Frontal cortex (tissue), 4 donors: ENCODE measurements around the gene PIEZO2. TPM values are rescaled to one million over a fixed set of nuclear protein-coding genes. Genes with fewer than 3 reads are reported as not detected.

Experiments used
- DNase-seq, 2 donors: peaks; one replicate each; pipeline ENCODE4 v3.0.0; 2012; ENCODE audit warnings: low spot score in 2 of 2
- FAIRE-seq: peaks from 2 replicates; lab custom pipeline; 2012; peaks lifted over from hg19 to GRCh38; lab: Jason Lieb, UNC
- total RNA-seq: library from RNA; depleted of rRNA; stranded (reverse); fragments of >200 nt; gene quantifications from one replicate; pipeline ENCODE4 v1.2.3, GENCODE V29; 2014
- donor health status: control.
- donor health status: control.
- donor health status: control.

PIEZO2 gene
- total RNA-seq, 1 donor from 2014 or later: 2.4 TPM

DNA sequence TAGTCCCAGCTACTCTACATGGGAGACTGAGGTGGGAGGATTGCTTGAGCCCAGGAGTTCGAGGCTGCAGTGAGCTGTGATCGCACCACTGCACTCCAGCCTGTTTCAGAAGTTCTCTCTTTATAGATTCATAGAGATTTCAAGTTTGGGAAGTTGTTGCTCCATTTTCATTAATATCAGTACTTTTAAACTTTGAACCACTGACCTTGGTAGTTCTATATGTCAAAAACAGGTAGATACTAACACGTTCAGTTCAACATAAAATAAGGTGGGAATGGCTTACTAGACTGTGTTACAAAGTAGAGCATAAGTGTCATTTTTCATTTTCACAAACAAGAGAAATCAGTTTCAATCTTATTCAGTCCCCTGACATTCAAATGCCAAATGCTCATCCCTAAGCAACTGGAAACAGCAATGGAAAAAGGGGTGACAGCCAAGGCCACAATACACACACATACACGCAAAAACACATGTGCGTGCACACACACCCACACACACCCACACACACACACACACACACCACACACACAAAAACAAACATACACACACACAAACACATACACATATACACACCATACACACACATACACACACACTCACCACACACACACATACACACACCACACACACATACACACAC, 71.7 kb downstream of the PIEZO2 start:
- DNase-seq (no peak), FAIRE-seq (no peak)

DNA sequence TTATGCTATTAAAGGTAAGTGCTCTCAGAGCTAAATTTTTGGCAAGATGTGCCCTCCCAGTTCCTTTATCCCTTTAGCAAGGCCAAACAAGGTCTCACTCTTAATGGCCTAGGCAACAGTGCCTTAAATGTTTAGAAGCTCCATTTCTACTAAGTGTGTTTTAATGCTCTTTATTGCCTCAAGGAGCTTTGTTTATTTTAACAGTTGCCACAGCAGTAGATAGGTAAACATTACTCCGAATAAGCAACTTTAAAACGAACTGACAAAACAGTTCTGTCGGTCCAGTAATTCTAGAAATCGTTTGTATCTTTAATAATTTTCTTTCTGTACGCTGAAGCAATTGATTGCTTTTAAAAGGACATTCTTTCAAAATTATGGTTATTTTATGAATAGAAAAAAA, 74.5 kb downstream of the PIEZO2 start:
- FAIRE-seq: no peak

DNA sequence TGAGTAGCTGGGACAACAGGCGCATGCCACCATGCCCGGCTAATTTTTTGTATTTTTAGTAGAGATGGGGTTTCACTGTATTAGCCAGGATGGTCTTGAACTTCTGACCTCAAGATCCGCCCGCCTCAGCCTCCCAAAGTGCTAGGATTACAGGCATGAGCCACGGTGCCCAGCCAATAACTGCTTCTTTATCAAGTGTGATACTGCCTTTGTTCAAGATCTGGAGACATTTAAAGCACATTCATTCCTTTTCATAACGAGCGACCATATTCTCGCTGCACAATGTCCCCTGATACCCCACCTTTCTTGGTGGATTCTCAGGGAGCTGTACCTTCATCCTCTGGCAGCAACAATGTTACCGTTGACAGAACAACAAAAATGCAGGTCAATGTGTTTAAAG, 75.4 kb downstream of the PIEZO2 start:
- DNase-seq (no peak), FAIRE-seq (no peak)

More for the DNA sequence above, 74.5 kb downstream of the PIEZO2 start:
- DNase-seq: no peak

DNA sequence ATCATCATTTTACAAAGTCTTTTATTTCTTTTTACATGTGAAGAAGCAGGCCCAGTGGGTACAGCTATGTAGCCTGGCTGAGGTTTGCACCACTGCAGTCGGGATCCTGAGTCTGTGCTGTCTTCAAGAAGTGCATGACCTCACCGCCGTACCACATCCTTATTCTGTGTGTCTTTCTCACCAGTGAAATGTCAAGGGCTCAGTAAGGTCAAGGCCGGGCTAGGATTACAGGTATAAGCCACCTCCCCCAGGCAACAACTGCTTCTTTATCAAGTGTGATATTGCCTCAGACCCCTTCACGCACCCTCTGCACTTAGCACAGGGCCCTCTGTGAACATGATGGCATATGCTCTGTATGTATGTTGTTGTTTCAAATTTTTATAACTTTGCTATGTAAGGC, 76.7 kb downstream of the PIEZO2 start:
- DNase-seq (no peak), FAIRE-seq (no peak)

DNA sequence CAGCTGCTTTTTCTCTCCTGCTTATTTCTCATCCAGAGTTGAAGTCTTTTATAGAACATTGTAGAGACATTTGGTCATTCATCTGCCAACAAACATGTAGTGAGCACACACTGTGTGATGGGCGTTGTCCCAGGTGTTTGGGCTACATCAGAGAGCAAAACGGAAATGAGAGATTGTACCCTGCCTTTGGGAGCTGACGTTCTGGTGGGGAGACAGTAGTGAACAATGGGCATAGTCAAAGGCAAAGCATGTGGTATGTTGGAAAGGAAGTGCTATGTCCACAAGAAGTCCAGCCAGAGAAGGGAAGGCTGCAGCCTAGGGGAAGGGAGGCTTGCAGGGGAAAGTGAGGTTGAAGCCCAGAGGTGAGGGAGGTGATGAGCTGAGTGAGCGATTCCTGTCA, 78.1 kb downstream of the PIEZO2 start:
- DNase-seq (no peak), FAIRE-seq (no peak)

DNA sequence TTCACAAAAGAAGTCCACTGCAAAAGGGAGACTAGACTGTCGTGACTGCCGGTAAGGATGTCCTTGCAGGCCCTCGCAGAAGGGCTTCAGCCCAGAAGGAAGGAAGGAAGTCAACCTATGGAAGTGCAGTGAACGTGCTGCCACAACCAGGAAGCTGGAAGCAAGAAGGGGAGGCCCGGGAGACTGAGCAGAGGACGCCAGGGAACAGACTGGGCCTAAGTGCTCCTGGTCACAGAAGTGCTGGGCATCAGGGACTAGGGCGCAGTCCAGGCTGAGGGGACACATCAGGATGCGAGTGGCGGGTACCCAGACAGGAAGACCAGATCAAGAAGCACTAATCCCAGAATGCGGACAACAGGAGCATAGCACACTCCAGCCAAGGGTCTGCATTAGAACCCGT, 78.8 kb downstream of the PIEZO2 start:
- FAIRE-seq (no peak), DNase-seq (no peak)

DNA sequence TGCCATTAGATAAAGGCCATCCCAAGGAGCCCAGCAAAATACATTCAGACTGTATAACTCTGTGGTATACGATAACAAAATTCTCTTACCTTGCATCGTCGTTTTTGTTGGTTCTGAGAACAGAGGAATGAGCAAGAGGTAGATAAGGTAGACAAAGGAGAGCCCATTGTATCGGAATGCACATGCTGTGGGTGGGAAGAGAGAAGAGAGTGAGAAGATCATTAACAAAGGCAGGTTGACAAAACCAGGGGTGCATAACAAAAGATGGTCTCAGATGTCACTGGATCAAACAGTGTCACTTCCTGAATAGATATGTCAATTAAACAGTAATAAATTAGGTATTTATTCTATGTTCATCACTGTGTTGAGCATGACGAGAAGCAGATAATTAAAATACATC, 83.3 kb downstream of the PIEZO2 start:
- FAIRE-seq: no peak
- no peak for DNase-seq

DNA sequence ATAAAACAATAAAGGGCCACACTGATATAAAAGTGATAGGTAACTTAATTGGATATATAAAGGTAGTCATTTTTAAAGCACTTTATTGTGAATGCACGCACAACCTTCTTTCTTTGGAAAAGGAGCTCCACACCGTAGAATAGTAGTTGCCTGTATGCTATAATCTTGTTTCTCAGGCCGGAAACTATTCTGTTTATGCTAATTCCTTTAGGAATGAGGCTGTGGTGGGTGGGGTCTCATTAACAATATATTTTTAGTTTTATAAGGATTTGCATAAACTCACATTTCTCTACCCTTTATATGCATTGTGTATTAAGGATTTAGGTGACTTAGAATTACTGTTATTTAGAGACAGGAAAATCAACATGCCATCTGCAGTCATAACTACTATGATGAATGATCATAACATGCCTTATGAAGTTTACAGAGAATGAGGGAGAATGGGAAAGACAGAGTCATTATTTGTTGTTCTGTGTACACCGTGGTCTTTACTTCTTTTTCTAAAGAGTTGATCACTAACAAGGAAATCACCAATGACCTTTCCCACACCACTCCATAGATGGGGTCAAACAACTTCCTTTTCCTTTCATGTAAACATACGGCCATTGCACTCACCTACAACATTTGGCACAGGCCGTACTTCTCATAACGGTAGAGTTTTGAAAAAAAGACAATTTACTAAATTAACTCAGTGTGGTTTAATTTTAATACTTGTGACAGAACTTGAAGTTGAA, 84.5 kb downstream of the PIEZO2 start:
- FAIRE-seq (no peak), DNase-seq (no peak)

DNA sequence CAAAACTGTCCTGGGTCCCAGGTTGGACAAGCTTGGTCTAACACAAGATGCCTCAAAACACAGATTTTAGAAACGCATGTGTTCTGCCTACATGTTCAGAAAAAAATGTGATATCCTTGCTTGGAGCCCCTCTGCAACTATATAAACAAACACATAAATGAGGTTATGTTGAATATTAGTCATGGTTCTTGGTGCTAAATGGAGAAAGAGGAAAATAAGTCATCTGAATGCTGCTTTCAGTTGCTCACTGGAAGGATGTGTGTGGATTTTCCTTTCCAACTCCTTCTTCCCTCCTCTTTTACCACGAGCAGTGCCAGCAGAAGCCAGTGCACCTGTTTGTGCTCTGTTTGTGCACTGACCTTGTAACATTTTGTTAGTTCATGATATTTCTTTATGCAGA, 85.3 kb downstream of the PIEZO2 start:
- FAIRE-seq: no peak
- DNase-seq: no peak

DNA sequence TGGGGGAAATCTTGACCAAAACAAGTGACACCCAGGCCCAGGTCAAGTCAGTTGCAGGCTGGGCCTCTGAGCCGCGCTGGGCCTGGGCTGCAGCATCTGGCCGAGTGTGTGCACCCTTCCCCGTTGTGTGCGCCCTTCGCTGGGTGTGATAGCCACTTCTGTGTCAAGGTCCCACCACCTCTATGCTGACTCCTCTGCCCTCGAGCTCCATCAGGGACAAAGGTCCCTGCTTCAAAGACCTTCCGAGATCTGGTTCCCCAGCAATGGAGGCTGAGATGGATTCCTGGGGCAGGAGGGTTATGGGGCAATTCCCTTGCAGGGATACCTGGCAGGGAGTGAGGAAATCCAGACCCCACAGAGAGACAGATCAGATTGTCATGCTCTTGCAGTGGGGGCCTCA, 93.6 kb downstream of the PIEZO2 start:
- DNase-seq: no peak
- FAIRE-seq: no peak

DNA sequence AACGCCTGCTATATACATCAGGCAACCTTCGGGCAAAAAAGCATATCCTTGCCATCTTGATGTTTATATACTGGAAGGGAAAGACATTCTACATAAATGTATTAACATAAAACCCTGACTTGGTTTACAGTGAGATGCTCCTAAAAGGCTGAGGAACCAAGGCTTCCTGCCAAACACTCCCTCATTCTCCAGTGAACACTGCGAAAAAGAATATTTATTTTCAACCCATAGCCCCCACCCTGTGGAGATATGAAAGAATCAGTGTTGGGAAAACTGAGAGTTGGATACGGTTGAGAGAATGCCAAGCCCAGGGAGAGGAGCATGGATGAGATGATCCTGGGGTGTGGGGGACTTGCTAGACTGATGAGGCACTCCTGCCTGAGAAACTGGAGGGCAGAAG, 94.9 kb downstream of the PIEZO2 start:
- no peak for FAIRE-seq
- DNase-seq: no peak

DNA sequence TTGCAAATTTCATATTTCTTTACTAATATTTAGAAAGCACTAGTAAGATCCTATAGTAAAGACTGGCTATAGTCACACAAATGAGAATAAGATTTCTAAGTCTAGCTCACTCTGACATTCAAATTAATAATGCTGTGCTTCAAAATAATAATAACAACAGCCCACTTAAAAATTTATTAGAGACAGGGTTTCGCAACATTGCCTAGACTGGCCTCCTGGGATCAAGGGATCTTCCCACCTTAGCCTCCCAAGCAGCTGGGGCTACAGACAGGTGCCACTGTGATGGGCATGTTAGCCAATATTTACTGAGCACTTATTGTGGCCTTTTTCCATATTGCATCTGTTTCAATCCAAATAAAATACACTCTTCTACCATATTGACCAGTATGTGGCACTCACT, 96.1 kb downstream of the PIEZO2 start:
- FAIRE-seq (no peak), DNase-seq (no peak)

DNA sequence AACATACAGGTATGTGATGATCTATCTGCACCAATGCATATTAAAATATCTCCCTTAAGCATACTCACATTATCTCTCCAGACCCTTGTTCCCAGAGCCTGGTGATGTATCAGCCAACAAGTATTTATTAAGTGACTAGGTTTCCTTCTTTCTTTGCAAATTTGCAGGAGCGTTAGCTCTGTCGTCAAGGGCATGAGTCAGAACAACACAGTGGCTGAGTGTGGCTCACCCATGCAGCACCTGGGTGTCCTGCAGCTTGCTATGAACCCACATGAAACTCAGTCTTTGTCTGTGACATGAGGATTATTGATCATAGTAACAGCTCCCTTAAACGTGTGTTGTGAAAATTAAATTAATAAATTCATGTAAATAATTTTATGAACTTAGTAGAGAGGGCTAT, 96.6 kb downstream of the PIEZO2 start:
- FAIRE-seq: no peak

DNA sequence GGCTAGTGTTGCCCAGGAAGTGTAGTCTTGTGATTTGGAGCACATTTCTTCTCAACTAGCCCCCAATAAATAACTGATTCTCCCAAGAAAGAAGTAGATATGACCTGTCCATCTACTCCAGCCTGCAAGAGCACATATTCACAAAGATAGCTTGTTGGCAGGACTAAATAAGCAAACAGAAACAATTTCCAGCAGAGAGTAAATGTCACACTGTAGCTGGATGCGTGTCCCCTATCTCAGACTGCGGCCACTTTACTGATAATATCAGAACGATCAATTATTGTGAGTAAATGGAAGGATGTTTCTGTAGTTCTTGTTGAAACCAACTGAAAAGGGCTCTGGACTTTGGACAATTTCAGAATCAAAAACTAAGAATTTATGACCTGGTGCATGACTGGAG, 97.9 kb downstream of the PIEZO2 start:
- FAIRE-seq (no peak), DNase-seq (no peak)

More for the DNA sequence above, 96.6 kb downstream of the PIEZO2 start:
- no peak for DNase-seq

DNA sequence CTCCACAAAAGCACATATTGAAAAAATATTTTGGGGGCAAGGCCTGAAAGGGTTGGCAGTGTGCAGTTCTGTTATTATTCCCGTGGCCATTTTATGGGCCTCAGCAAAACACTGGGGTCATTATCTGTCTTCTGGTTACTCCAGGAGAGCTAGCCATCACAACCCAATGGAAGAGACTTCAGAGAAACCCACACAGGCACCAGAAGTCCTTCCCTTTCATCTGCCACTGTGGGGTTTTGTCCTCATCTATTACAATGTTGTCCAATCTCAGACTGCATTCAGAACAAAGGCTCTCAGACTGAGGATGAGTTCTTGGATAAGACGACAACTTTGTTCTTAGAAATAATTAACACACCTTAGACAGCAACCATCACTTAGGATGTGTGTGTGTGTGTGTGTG, 98.4 kb downstream of the PIEZO2 start:
- FAIRE-seq: no peak
- DNase-seq: no peak

DNA sequence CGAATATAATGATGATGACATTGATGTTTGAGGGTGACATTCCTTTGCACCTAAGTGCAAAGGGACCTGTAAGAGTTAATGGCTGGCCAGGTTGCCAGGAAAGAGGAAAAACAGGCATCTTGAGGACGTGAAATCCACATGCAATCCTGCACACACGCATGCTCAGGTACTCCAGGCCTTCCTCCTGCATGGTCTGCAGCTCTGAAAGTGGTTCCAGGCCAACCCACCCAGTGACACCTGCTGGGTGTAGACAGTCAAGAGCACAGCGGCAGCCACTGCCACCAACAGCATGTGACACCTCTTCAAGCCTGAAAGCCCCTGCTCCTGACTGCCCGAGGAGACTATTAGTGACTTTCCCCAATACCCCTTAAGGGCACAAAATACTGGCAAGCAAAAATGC, 101.6 kb downstream of the PIEZO2 start:
- no peak for FAIRE-seq

DNA sequence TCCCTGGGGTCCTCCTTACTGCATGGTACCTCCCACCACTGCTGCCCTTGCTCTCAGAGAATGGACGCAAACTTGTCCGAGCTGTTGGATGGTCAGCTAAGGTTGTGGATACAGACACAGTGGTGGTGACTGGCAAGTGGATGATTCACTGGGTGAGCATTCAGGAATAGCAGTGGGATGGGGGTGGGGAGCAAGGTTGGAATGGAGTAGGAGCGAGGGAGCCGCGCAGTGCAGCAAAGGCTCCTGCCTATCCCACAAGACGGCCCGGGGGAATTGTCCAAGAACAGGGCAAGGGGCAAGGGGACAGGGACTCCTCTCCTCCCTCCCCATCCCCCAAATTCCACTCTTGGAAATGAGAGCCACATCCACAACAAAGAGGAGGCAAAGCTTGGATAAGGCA, 102.2 kb downstream of the PIEZO2 start:
- DNase-seq (no peak), FAIRE-seq (no peak)

More for the DNA sequence above, 101.6 kb downstream of the PIEZO2 start:
- no peak for DNase-seq

DNA sequence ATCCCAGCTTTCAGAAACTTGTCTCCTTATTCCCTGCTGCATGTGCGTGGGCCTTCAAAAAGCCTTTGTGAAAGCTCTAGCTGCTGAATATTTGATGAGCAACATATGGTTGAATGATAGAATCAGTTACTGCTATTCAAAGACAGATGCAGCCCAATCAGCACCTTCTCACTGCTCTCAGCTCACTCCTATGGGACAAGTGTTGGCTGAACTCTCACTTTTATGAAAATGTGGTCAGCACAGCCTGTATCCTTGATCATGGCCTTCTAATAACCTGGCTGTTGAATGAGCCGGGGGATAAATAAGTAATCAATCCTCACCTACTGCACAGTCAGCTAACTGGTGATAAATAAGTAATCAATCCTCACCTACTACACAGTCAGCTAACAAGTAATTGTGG, 103.2 kb downstream of the PIEZO2 start:
- DNase-seq (no peak), FAIRE-seq (no peak)

DNA sequence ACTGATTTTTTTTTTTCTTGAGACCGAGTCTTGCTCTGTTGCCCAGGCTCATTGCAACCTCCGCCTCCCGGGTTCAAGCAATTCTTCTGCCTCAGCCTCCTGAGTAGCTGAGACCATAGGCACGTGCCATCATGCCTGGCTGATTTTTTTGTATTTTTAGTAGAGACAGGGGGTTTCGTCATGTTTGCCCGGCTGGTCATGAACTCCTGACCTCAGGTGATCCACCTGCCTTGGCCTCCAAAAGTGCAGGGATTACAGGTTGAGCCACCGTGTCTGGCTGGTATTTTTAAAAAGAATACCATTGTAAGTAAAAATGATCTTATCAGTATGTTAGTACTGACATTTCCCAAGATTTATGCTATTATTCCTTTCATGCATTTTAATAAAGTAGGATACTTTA, 105.7 kb downstream of the PIEZO2 start:
- FAIRE-seq: no peak

DNA sequence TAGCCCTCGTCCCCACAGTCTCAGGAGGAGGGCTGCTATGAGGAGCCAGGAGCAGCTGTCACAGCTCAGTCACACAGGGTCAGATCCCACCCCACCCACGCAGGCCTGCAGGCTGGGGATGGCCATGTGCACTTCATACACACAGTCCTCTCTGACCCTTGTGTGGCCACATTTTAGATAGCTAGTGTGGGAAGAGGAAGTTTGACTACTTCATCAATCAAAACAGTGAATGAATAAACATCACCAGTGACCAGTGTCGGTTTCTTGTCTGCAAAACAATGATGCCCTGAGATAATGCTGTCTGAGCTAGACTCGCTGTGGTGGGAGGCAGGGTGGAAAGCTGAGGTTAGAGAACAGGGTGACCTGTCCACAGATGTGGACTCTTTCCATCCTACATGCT, 107.1 kb downstream of the PIEZO2 start:
- FAIRE-seq (no peak), DNase-seq (no peak)

More for the DNA sequence above, 105.7 kb downstream of the PIEZO2 start:
- no peak for DNase-seq

DNA sequence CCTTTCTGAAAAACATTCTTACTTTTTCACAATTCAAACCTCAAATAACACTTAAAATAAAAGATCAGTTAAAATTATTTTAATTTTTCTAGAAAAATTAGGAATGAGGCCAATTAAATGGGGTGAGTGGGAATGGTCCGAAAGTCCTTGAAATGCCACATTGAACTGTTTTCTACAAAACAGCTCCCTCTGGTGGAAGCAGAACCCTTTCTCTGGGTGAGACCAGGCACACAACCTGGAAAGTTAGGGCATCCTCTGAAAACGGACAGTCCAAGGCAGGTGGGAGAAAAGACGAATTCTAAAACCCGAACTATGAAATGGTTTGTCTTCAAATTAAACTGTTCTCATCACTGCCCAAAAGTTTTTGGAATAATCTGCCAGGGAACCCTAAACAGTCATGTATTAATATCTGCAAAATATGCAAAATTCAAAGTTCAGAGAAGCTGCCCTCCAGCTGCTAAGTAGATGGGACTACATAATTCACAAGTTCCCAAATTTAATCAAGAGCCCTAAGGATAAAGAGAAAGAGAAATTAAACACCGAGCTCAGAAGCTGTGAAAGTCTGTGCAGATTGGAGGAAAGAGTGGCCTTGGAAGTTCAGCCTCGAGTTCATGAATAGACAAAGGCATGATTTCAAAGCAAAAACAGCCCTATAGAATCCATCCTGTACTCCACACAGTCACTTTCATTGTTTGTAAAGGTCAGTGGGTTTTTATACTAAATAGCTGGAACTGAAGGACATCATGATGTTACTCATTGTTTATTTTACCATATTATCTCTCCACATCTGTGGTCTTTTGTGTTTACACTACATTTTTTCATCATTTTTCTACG, 108.3 kb downstream of the PIEZO2 start:
- FAIRE-seq: peak; percentile 94

More for the DNA sequence above, 108.3 kb downstream of the PIEZO2 start:
- DNase-seq: peak; percentile 42
